GM19023 (cell line): ENCODE results near the gene FAM111A.

Experiments
- ATAC-seq: cut with Tn5 transposase; IDR thresholded peaks from one replicate; pipeline ENCODE4 v1.9.1; 2021; ENCODE audit warnings: mild to moderate bottlenecking, moderate library complexity; ENCODE audit not compliant: unreplicated experiment

The FAM111A gene

GRCh38 chr11:59179121-59179520 lies 36.5 kb downstream of the FAM111A start:
- no peak for ATAC-seq

DNA sequence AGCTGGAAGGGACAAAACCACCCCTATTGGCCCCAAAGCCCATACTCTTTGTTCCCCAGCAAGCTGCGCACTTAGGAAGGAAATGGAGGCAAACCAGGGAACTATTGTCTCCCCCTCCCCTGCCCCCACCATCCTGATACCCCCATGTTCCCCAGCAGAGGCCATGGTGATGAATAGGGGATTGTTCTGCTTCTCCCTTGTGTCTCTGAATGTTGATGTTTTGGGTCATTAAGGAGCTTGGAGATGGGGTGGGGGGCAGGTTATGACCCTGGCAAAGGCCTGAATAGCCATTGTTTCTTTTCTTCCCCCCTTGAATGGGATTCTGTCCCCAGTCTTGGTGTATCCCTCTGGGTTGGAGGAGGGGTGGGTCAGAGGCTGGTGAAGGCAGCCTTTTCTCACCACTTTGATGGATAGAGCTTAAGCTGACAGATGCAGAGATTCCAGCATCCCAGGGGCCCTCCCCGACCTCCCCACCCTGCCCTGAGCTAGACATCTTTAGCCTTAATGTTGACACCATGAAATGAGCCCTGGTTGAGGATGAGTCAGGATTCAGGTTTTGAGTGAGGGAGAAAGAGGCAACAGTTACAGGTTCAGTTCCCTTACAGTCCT lies 37.6 kb downstream of the FAM111A start:
- ATAC-seq: no peak

GRCh38 chr11:59180907-59181306 lies 38.3 kb downstream of the FAM111A start:
- no peak for ATAC-seq

DNA sequence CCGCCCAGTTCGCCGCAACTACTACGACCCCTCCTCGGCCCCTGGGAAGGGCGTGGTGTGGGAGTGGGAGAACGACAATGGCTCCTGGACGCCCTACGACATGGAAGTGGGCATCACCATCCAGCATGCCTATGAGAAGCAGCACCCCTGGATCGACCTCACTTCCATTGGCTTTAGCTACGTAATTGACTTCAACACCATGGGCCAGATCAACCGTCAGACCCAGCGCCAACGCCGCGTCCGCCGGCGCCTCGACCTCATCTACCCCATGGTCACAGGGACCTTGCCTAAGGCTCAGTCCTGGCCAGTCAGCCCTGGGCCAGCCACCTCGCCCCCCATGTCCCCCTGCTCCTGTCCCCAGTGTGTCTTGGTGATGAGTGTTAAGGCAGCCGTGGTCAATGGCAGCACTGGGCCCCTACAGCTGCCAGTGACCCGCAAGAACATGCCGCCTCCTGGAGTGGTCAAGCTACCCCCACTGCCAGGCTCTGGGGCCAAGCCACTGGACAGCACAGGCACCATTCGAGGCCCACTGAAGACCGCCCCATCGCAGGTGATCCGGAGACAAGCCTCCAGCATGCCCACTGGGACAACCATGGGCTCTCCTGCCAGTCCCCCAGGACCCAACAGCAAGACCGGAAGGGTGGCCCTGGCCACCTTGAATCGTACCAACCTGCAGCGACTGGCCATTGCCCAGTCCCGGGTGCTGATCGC lies 39.2 kb downstream of the FAM111A start:
- ATAC-seq: no peak

GRCh38 chr11:59182457-59183151 lies 39.9 kb downstream of the FAM111A start:
- no peak for ATAC-seq

DNA sequence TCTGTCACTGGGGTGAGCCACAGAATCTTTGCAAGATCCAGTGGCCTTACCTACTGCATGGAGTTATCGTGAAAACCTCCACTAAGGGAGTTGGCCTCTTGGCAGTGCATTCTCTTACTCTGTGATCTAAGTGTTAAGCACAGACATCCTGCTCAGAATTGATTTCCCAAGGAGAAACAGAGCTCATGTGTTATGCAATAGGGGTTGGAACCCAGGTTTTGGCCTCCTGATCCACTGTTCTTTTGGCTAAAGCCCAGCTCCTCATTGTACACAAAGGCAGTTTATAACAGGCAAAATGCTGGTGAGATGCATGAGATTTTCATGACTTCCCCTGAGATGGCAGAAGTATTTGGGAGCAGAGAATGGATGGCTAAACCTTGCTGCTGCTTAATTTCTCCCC lies 41.1 kb downstream of the FAM111A start:
- ATAC-seq: no peak

DNA sequence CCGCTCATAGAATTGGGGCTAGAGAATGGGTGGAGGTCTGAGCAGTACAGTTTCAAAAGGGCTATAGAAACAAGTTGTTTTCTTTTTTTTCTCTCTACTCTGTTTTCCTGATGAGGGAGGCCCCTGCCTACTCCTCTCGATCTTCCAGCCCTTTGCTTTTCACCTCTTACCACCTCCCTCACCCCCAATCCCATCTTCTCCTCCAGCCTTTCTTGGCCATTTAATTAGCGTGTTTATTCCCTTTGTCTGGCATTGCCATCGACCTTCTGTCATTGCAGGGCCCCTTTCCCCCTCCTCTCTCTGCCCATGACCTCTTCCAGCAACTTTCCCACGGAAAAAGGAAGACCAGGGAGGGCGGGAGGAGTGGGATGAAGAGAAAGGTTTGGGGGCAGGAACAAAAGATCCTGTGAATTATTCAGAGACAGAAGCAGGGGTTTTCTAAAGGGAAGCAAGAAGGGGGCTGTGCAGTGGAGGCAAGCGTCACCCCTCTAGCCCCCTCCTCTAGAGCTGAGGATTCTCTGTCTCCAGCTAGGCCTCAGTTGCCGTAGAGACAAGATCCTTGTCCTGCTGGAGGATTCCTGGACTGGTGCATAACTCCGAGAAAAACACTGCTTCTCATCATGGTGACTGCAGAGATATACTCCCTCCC lies 42.2 kb downstream of the FAM111A start:
- no peak for ATAC-seq

DNA sequence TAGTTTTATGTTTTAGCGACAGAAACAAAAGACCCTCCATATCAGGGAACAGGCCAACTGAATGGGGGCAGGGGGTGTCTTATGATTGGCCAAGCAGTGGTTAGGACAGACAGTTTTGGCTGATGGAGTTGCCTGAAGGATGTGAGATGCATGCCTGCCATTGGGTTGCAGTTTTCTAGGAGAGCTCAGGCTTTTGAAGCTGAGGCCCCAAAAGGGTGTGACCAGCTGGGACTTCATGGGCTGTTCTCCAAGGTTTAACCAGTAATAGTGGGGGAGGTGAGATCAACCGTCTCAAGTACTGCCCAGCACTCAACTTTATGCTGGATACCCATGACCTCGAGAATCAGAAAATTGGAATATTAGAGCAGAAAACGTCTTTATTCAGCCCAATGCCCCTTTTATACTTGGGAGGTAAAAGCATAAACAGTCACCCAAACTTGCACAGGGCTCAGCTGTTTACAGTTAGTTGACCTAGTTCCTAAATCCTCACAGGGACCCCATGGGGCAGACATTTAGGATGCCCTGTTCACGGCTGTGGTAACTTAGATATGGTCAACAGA lies 42.8 kb downstream of the FAM111A start:
- no peak for ATAC-seq

- ATAC-seq: peak; percentile 81
Observed at GRCh38 chr11:59186130-59186594, 43.5 kb downstream of the FAM111A start.

DNA sequence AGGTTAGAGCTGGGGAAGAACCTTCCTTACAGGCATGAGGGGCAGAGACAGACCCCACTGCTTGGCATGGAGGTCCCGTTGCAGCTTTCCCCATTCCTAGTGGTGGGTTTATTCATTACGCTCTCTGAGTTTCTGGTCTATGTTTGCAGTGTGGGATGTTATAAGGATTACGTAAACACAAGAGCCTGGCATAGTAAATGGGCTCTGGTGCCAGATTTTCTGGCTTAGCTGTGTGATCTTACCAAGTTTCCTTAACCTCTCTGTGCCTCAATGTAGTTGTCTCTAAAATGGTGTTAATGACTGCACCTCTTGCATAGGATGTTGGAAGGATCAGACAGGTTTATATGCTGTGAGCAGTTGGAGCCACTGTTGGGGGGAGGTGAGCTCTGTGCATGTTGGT lies 44.4 kb downstream of the FAM111A start:
- ATAC-seq: no peak

GRCh38 chr11:59187587-59187986 lies 44.9 kb downstream of the FAM111A start:
- no peak for ATAC-seq

DNA sequence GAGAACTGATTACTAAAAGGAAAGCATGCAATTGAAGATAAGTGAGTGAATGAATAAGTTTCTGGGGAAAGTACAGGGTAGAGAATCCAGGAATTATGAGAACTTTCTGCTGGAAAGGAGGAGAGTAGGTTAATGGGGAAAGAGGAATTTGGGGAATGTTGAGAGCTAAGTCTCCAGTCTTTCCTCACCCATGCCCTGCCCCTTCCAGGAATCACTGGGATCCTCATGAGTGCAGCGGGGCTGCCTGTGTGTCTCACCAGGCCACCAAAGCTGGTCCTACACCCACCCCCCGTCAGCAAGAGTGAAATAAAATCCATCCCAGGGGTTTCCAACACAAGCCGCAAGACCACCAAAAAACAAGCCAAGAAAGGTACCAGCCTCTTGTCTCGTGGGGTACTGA lies 46.3 kb downstream of the FAM111A start:
- no peak for ATAC-seq

DNA sequence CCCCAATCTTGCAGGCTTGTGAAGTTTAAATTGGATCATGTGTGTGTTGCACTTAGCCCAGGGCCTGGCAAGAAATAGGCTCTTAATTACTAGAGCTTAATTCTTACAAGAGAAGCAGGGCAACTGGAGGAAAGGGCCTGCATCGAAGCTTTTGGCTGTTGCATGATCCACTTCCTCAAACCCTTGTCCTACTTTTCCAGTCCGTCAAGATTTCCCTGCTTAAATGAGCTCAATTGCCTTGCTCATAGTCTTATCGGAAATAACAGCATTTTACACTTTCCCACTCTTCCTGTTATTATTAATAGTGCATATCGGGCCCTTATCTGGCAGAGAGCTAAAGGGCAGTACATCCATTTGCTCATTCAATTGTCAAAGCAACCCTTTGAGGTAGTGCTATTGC lies 47.3 kb downstream of the FAM111A start:
- no peak for ATAC-seq

GRCh38 chr11:59191095-59191494 lies 48.4 kb downstream of the FAM111A start:
- ATAC-seq: no peak

DNA sequence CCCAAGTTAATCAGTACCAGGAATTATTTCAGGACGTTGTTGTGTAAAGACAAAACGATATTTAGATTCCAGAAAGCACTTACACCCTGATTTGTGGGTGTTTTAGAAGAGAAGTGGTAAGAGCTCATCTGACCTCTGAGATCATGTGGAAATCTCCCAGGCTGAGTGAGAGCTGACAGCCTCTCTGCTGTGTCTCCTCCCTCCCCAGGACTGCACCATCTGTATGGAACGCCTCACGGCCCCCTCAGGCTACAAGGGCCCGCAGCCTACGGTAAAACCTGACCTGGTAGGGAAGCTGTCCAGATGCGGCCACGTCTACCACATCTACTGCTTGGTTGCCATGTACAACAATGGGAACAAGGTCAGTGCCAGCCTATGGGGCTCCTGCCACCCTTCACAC lies 49.2 kb downstream of the FAM111A start:
- no peak for ATAC-seq

DNA sequence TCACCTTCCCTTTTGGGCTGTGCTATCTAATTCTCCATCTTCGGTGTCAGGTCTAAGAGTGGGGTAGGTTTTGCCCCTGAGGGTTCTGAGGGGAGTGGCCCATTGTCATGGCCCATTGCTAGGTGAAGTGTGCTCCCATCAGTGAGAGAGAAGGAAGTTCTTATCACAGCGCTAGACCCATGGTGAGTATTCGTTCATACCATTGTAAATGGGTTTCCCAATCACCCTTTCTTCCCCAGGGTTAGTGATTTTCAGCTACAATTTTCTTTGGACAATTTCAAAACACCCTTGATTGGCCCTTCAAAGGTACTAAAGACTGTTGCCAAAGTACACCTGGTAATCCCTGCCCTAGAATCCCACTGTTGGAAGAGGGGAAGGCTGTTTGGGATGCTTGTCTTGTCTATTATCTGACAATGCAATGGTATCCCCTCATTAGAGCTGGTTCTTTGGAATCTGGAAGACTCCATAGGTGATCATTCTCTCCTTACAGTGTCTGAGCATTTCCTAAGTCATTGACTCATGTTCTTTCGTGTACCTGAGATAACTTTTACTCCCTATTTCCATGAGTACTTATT lies 49.9 kb downstream of the FAM111A start:
- ATAC-seq: no peak

DNA sequence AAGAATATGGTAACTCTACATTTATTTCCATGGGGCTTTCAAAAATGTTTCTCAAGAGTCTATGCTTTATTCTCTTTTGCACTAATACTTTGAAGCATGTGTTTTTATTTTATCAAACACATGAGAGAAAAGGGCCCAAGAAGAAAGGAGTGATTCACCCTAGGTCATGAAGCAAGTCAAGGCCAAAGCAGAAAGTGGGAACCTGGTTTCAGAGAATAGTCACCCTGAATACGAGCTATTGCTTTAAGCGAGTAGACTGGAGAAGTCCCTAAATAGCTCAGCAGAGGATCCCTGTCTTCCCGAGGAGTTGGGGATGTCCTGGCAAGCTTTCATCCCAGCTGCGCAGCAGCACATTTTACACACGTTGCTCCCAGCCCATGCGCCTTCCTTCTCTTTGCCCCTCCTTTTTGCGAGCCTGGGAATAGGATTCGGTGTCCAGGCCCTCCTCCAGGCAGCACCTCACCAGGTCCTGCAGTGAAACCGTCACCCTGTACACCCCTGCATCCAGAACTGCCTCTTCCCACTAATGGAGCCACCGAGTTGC lies 51.0 kb downstream of the FAM111A start:
- no peak for ATAC-seq

DNA sequence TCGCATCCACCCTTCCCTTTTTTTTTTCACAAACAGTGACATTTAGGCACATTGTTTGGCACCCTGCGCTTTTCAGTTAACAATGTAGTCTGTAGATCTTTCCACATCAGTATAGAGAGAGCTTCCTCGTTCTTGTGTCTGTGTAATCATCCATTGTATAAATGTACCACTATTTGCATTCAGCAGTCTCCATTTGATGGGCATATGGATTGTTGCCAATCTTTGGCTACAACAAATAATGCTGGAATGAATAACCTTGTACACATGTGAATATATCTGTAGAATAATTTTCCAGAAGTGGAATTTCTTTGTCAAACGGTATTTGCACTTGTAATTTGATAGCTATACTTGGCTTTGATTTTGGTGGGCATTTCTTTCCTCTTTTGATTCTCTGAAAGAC lies 52.9 kb downstream of the FAM111A start:
- no peak for ATAC-seq

DNA sequence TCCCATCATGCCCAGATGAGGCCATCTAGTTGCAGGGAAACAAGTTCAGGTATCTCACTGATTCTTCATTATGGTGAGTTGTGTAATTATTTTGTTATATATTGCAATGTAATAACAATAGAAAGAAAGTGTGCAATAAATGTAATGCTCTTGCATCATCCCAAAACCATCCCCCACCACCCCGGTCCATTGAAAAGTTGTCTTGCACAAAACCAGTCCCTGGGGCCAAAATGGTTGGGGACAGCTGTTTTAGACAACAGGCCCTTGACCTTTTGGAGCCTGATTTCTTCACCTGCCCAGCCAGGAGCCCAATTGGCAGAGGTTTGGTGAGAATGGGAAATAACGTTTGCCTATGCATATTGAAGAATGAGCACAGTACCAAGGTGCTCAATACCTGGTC lies 54.1 kb downstream of the FAM111A start:
- ATAC-seq: no peak

DNA sequence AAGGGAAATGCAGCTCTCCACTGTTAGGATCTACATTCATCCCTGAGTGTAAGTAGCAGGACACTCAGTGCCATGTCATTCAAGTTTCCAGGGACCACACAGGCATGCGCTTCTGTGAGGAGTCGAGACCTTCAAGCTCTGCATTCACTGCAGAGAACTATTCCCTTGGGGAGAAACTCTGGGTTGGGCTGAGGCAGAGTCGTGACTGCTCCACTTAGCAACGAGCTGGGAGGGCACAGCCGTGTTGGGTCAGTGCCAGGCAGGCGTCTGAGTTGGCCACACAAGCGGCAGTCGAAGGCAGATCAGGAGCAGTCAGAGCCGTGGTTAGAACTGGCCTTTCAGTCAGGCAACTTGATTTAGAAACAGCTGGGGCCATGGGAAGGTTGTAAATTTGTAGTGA lies 55.3 kb downstream of the FAM111A start:
- ATAC-seq: no peak

GRCh38 chr11:59198726-59199125 lies 56.1 kb downstream of the FAM111A start:
- no peak for ATAC-seq
